Coronary artery (tissue), 2 donors: ENCODE data around the gene PLEKHG4.
A peak's percentile ranks its signal among the peaks of the same experiment; 100 is the strongest.

Experiments used
- DNase-seq: peaks from one replicate; pipeline ENCODE4 v3.0.0-alpha.2; 2017; ENCODE audit warnings: low spot score
- H3K27ac ChIP-seq, 2 donors: fragments of 200-600 bp; sonication (generic); one replicate each; pipeline ENCODE4 v1.5.1; 2016 to 2019
- H3K4me3 ChIP-seq: fragments of 200-600 bp; sonication (generic); 2 replicates; pipeline ENCODE4 v1.5.1; 2016; ENCODE audit warnings: mild to moderate bottlenecking, moderate library complexity
- CTCF ChIP-seq: fragments of 200-600 bp; sonication (generic); IDR thresholded peaks from one replicate; pipeline ENCODE4 v1.5.1; 2019; ENCODE audit warnings: antibody characterized with exemption

The PLEKHG4 gene

GRCh38 chr16:67249178-67250044 is 29.9 kb upstream of the PLEKHG4 start:
- TF ChIP-seq CTCF: no peak
- no peak for DNase-seq
- Histone ChIP-seq H3K4me3 (peak overlapping the region; percentile 86), H3K27ac (no peak overlapping the region)

GRCh38 chr16:67250045-67250327 is 29.3 kb upstream of the PLEKHG4 start:
- Histone ChIP-seq H3K4me3 (no peak overlapping the region), H3K27ac (no peak overlapping the region)
- TF ChIP-seq CTCF: no peak
- DNase-seq: no peak

GRCh38 chr16:67252609-67253497 is 26.5 kb upstream of the PLEKHG4 start:
- Histone ChIP-seq H3K27ac (no peak overlapping the region), H3K4me3 (no peak overlapping the region)
- no peak for TF ChIP-seq CTCF
- no peak for DNase-seq

- no peak for DNase-seq
- H3K27ac ChIP-seq: no peak overlapping the region
- no peak overlapping the region for H3K4me3 ChIP-seq
- TF ChIP-seq CTCF: no peak
These were observed 24.4 kb upstream of the PLEKHG4 start for GRCh38 chr16:67254801-67255552.

GRCh38 chr16:67255553-67256221 is 23.6 kb upstream of the PLEKHG4 start:
- Histone ChIP-seq H3K27ac (no peak overlapping the region), H3K4me3 (no peak overlapping the region)
- TF ChIP-seq CTCF: no peak
- DNase-seq: no peak

GRCh38 chr16:67256701-67257230 is 22.6 kb upstream of the PLEKHG4 start:
- Histone ChIP-seq H3K4me3 (no peak overlapping the region), H3K27ac (no peak overlapping the region)
- no peak for TF ChIP-seq CTCF
- DNase-seq: no peak
